Kidney (tissue), 14 donors: ENCODE measurements around the gene DENR. TPM values are rescaled to one million over a fixed set of nuclear protein-coding genes. Genes with fewer than 3 reads are reported as not detected.

ENCODE experiments used
- DNase-seq, 5 donors: peaks; one replicate each; pipeline ENCODE4 v3.0.0-alpha.2; 2013 to 2020
- FAIRE-seq: peaks from 2 replicates; lab custom pipeline; 2012; peaks lifted over from hg19 to GRCh38; lab: Jason Lieb, UNC
- H3K27ac ChIP-seq, 2 donors: one replicate each; pipeline ENCODE4 v1.7.0; 2013; ENCODE audit warnings: low read depth in 2 of 2, low read length in 2 of 2, inconsistent platforms in 1 of 2
- H3K27me3 ChIP-seq: one replicate; pipeline ENCODE4 v1.7.1; 2013; ENCODE audit warnings: low read length, inconsistent platforms; ENCODE audit not compliant: control insufficient read depth, insufficient read depth
- H3K36me3 ChIP-seq, 3 donors: one replicate each; pipeline versions ENCODE4 v1.7.0 to v1.7.1; 2013; ENCODE audit warnings: low read length in 3 of 3, control low read depth in 1 of 3, inconsistent platforms in 1 of 3; ENCODE audit not compliant: insufficient read depth in 3 of 3, control insufficient read depth in 2 of 3
- H3K4me1 ChIP-seq, 3 donors: one replicate each; pipeline versions ENCODE4 v1.7.0 to v1.7.1; 2013; ENCODE audit warnings: low read length in 3 of 3, inconsistent platforms in 1 of 3, low read depth in 1 of 3; ENCODE audit not compliant: control insufficient read depth in 2 of 3, insufficient read depth in 2 of 3
- H3K4me3 ChIP-seq, 3 donors: one replicate each; pipeline versions ENCODE4 v1.7.0 to v1.8.1; 2013; ENCODE audit warnings: low read length in 3 of 3, control low read depth in 1 of 3, inconsistent platforms in 1 of 3
- H3K9ac ChIP-seq, 3 donors: one replicate each; pipeline versions ENCODE4 v1.7.0 to v1.7.1; 2013; ENCODE audit warnings: low read length in 3 of 3, control low read depth in 1 of 3, inconsistent platforms in 1 of 3
- H3K9me3 ChIP-seq, 3 donors: one replicate each; pipeline versions ENCODE4 v1.7.0 to v1.7.1; 2013; ENCODE audit warnings: low read length in 3 of 3, control low read depth in 1 of 3, inconsistent platforms in 1 of 3; ENCODE audit not compliant: control insufficient read depth in 2 of 3, insufficient read depth in 1 of 3
- intact Hi-C: fragments of 100-400 bp; cut with DNase I; formaldehyde crosslinking; loops from one replicate; pipeline ENCODE4 v1.11.1; 2022
- polyA plus RNA-seq: library from polyadenylated mRNA; stranded (reverse); fragments of 350-450 nt; fragmentation: Illumina TruSeq; extraction: RNeasy Lipid Tissue Mini Kit (QIAGEN cat#74804); gene quantifications from one replicate; pipeline ENCODE4 v1.2.3, GENCODE V29; 2014; ENCODE audit warnings: low read depth, low replicate concordance; ENCODE audit not compliant: insufficient read depth
- total RNA-seq: library from RNA; stranded (reverse); fragmentation: NEBNext Ultra II Directional; extraction: Animal tissue kit (Norgen Biotek cat#: 25700); gene quantifications from one replicate; pipeline ENCODE4 v1.2.1, GENCODE V29; 2021
- TF ChIP-seq, protein P1 (sequence below): IDR thresholded peaks from 3 replicates; pipeline ENCODE4 v1.5.1; 2012; ENCODE audit warnings: mild to moderate bottlenecking, moderate library complexity, borderline replicate concordance; ENCODE audit not compliant: insufficient read depth; ENCODE audit errors: extremely low read depth
- donor health status: control.
- donor health status: control.
- donor health status: control.
- donor health status: control.
- donor health status: control.
- donor health status: DM: yes; HTN: yes; CAD: no.
- donor health status: Normal renal cell carcinoma (clear cell type).

Gene DENR
- total and polyA plus RNA-seq, 2 donors from 2014 or later = 31.5 to 35.7 TPM

DNA sequence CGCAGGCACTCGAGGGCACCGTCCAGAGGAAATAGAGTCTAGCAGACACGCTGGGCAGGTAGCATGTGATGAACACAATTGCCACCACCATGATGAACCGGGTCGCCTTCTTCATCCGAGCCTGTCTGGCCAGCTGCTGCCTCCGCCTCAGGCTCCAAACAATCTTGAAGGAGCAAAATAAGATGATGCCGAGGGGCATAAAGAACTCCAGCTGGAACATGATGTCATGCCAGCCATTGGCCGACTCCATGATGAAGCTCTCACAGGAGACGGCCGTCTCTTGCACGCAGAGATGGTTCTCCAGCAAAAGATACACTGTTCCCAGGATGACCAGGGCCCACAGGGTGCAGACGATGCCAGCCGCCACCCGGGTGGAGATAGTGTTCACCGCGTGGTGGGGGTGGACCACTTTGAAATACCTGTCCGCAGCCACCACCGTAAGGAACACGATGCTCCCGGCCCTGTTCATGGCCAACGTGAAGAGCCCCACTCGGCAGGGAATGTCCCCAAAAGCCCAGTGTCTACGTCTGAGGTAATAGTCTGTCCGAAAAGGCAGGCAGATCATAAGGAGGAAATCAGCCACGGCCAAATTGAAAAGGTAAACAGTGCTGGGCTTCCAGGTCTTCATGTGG lies 22.9 kb upstream of the DENR start:
- Histone ChIP-seq H3K4me3 (peak overlapping the region in 2 of 3 donors; percentile 61 to 72), H3K4me1 (peaks cover 0 to 5% (median 0%) of the 10 kb centered on the region in 3 donors), H3K27ac (no peak overlapping the region), H3K9ac (no peak overlapping the region), H3K9me3 (no peaks in the 10 kb centered on the region), H3K36me3 (no peaks in the 10 kb centered on the region), H3K27me3 (no peaks in the 10 kb centered on the region)
- TF ChIP-seq, protein P1, sequence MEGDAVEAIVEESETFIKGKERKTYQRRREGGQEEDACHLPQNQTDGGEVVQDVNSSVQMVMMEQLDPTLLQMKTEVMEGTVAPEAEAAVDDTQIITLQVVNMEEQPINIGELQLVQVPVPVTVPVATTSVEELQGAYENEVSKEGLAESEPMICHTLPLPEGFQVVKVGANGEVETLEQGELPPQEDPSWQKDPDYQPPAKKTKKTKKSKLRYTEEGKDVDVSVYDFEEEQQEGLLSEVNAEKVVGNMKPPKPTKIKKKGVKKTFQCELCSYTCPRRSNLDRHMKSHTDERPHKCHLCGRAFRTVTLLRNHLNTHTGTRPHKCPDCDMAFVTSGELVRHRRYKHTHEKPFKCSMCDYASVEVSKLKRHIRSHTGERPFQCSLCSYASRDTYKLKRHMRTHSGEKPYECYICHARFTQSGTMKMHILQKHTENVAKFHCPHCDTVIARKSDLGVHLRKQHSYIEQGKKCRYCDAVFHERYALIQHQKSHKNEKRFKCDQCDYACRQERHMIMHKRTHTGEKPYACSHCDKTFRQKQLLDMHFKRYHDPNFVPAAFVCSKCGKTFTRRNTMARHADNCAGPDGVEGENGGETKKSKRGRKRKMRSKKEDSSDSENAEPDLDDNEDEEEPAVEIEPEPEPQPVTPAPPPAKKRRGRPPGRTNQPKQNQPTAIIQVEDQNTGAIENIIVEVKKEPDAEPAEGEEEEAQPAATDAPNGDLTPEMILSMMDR = no peak
- intact Hi-C loops = no loop called here
- FAIRE-seq (no peak), DNase-seq (no peak)

DNA sequence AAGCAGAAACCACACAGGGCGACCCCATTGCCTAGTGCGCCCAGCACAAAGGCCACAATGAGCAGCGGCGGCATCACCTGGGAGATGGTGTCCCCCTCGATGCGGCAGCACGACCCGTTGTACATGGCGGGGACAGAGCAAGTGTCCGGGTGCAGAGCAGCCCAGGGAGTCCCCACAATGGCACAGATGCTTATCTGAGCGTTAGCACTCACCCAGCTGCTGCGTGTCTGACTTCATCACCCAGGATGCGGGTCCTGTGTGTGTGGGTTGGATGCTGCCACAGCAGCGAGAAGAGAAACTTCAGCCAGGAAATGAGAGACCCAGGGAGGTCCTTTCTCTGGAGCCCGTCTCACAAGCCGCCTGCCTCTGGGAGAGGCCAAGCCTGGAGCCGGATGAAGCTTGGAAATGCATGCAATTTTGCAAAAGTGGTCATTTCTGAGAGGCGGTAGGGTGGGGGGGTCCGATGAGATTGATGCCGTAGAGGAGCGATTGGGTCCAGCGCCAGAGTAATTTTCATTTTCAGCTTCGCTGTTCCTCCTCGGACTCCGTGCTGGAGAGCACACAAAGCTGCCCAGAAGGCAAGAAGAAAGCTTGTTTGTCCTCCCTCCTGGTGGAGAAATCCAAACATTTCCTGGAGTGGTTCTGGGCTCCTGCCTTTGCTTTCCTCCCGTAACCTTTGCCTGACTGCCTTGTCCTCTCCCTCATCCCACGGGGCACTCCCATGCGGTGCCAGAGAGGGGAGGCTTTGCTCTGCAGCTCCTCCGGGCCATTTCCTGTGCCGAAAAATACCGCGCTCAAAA lies 22.2 kb upstream of the DENR start, which contains the start of gene HCAR1:
Gene HCAR1, minus strand, starts transcription at position 630 of the 800 bp plus-strand sequence. Its CDS starts 505 bp downstream, at position 125.
- DNase-seq (peak in 4 of 5 donors; percentile 69 to 86 (median 80)), FAIRE-seq (no peak)
- Histone ChIP-seq H3K4me3 (peak within 1 kb of the TSS; percentile 40 to 72 (median 61)), H3K9me3 (no peaks in the 10 kb centered on the region), H3K36me3 (no peaks in the 10 kb centered on the region), H3K4me1 (peaks cover 0 to 5% (median 0%) of the 10 kb centered on the region in 3 donors), H3K27ac (no peak within 1 kb of the TSS), H3K9ac (peak within 1 kb of the TSS in 2 of 3 donors; percentile 29 to 37), H3K27me3 (no peaks in the 10 kb centered on the region)
- TF ChIP-seq, protein P1 = no peak
- intact Hi-C loops = no loop called here

DNA sequence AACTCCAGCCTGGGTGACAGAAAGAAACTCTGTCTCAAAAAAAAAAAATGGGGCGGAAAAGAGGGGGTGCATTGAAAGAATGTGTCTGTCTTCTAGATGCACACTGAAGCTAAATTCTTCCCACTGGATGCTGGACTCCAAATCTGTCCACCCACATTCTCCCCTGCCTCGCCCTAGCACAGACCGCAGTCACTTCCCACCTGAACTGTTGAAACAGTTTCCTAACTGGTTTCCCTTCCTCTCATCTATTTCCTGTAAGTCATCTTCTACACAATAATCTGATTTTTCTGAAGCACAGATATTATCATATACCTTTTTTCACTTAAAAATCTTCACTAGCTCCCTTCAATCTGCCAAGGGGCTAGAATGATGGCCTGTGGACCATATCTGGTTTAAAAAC lies 20.5 kb upstream of the DENR start:
- H3K36me3 ChIP-seq = no peaks in the 10 kb centered on the region
- no peak overlapping the region for H3K4me3 ChIP-seq
- no peaks in the 10 kb centered on the region for H3K9me3 ChIP-seq
- H3K27ac ChIP-seq = no peak overlapping the region
- intact Hi-C loops = no loop called here
- no peaks in the 10 kb centered on the region for H3K27me3 ChIP-seq
- DNase-seq (no peak), FAIRE-seq (no peak)
- H3K4me1 ChIP-seq = peaks cover 0 to 5% (median 0%) of the 10 kb centered on the region in 3 donors
- no peak overlapping the region for H3K9ac ChIP-seq
- TF ChIP-seq, protein P1 = no peak
